B cell (primary cell): ENCODE data around the gene WEE2. TPM values are rescaled to one million over a fixed set of nuclear protein-coding genes. Genes with fewer than 3 reads are reported as not detected.
"Not testable (repeated sequence)": the region's sequence is repeated elsewhere in the genome, so short reads cannot be mapped to it uniquely, and the experiment has no call there.

ENCODE experiments used
- ATAC-seq: fragments of 200-7000 bp; cut with Tn5 transposase; one replicate; pipeline ENCODE4 v1.10.0; 2021; ENCODE audit warnings: low read depth, mild to moderate bottlenecking, moderate number of reproducible peaks, moderate library complexity
- CTCF ChIA-PET: fragments of 350-600 bp; sonication (Branson Sonifier 250); formaldehyde crosslinking; loops from one replicate; lab custom pipeline; 2021; ENCODE audit warnings: antibody characterized with exemption, inconsistent platforms; lab: Charles Lee
- POLR2A ChIA-PET: fragments of 350-600 bp; sonication (Branson Sonifier 250); formaldehyde crosslinking; loops from one replicate; lab custom pipeline; 2021; ENCODE audit warnings: antibody characterized with exemption; lab: Charles Lee
- DNase-seq: peaks from one replicate; pipeline ENCODE4 v3.0.0; 2013
- H2AFZ ChIP-seq: 2 replicates; pipeline ENCODE4 v1.6.1; 2012; ENCODE audit warnings: mild to moderate bottlenecking, low read depth, low read length; ENCODE audit not compliant: insufficient read depth, poor library complexity, severe bottlenecking
- H3K27ac ChIP-seq, 2 donors: 1 replicate in 1 of 2; 2 replicates in 1 of 2; pipeline ENCODE4 v1.5.1; 2012 to 2013; ENCODE audit warnings: low read length in 2 of 2, mild to moderate bottlenecking in 2 of 2, moderate library complexity in 1 of 2
- H3K27me3 ChIP-seq, 4 experiments: fragments of 200-600 bp in 1 of 4; sonication (generic) in 1 of 4; replicated peaks in 1 of 4; 1 replicate in 2 of 4; 2 replicates in 2 of 4; pipeline versions ENCODE4 v1.6.1 to v1.7.0; 2013 to 2016; ENCODE audit warnings: low read length in 3 of 4, mild to moderate bottlenecking in 2 of 4, mixed read lengths in 1 of 4, moderate library complexity in 1 of 4; ENCODE audit not compliant: insufficient read depth in 4 of 4, control insufficient read depth in 3 of 4; ENCODE audit errors: control extremely low read depth in 1 of 4
- H3K36me3 ChIP-seq, 2 experiments: replicated peaks in 1 of 2; 1 replicate in 1 of 2; 2 replicates in 1 of 2; pipeline versions ENCODE4 v1.6.1 to v1.7.1; 2013; ENCODE audit warnings: low read length in 1 of 2; ENCODE audit not compliant: insufficient read depth in 2 of 2, control insufficient read depth in 1 of 2; ENCODE audit errors: control extremely low read depth in 1 of 2, extremely low read depth in 1 of 2
- H3K4me1 ChIP-seq, 2 donors: fragments of 200-600 bp in 1 of 2; sonication (generic) in 1 of 2; 1 replicate in 1 of 2; 2 replicates in 1 of 2; pipeline versions ENCODE4 v1.5.1 to v1.6.1; 2013 to 2017; ENCODE audit warnings: low read length in 2 of 2; ENCODE audit not compliant: control insufficient read depth in 2 of 2, insufficient read depth in 2 of 2
- H3K4me2 ChIP-seq: replicated peaks from 2 replicates; pipeline ENCODE3; 2012; ENCODE audit warnings: mild to moderate bottlenecking, low read depth, low read length; ENCODE audit not compliant: poor library complexity, severe bottlenecking
- H3K4me3 ChIP-seq, 5 experiments: fragments of 200-600 bp in 1 of 5; sonication (generic) in 1 of 5; 1 replicate in 3 of 5; 2 replicates in 2 of 5; pipeline versions ENCODE4 v1.5.1 to v1.7.0; 2011 to 2016; ENCODE audit warnings: low read length in 4 of 5, mild to moderate bottlenecking in 4 of 5, low read depth in 2 of 5, control low read depth in 1 of 5, moderate library complexity in 1 of 5; ENCODE audit not compliant: insufficient read depth in 1 of 5; ENCODE audit errors: control extremely low read depth in 1 of 5, extremely low read depth in 1 of 5
- H3K79me2 ChIP-seq: fragments of 200-600 bp; sonication (generic); one replicate; pipeline ENCODE4 v1.6.0; 2016; ENCODE audit warnings: low read length; ENCODE audit not compliant: control insufficient read depth, insufficient read depth
- H3K9ac ChIP-seq: fragments of 200-600 bp; sonication (generic); 2 replicates; pipeline ENCODE4 v1.6.1; 2017; ENCODE audit warnings: mild to moderate bottlenecking, low read length, moderate library complexity
- H3K9me3 ChIP-seq, 3 donors: one replicate each; pipeline versions ENCODE4 v1.6.1 to v1.7.1; 2013; ENCODE audit warnings: low read length in 2 of 3; ENCODE audit not compliant: control insufficient read depth in 2 of 3, insufficient read depth in 1 of 3; ENCODE audit errors: control extremely low read depth in 1 of 3
- H4K20me1 ChIP-seq: 2 replicates; pipeline ENCODE4 v1.6.0; 2012; ENCODE audit warnings: mild to moderate bottlenecking, low read length; ENCODE audit not compliant: insufficient read depth, control insufficient read depth, poor library complexity, severe bottlenecking
- H3K27ac Mint-ChIP-seq: one replicate; pipeline ENCODE4 v1.8.0; 2021; ENCODE audit warnings: mixed read lengths
- H3K27me3 Mint-ChIP-seq: one replicate; pipeline ENCODE4 v1.8.0; 2021; ENCODE audit warnings: mixed read lengths
- H3K4me1 Mint-ChIP-seq: one replicate; pipeline ENCODE4 v1.8.0; 2021; ENCODE audit warnings: mixed read lengths
- H3K4me3 Mint-ChIP-seq: one replicate; pipeline ENCODE4 v1.8.0; 2021; ENCODE audit warnings: mixed read lengths
- H3K9me3 Mint-ChIP-seq: one replicate; pipeline ENCODE4 v1.8.0; 2022; ENCODE audit warnings: mixed read lengths; ENCODE audit not compliant: insufficient read depth
- EZH2 ChIP-seq: IDR thresholded peaks from 2 replicates; pipeline ENCODE4 v1.6.1; 2012; ENCODE audit warnings: borderline replicate concordance, low read depth, mild to moderate bottlenecking, moderate library complexity, low read length; ENCODE audit not compliant: insufficient read depth, poor library complexity, severe bottlenecking
- WGBS: methylation state at CpG from one replicate; pipeline ENCODE4 v1.1.5; 2013; ENCODE audit warnings: missing lambda C conversion rate; ENCODE audit not compliant: insufficient coverage; 5-methylcytosine and 5-hydroxymethylcytosine counted together
- intact Hi-C: fragments of 100-400 bp; cut with micrococcal nuclease; formaldehyde crosslinking; loops from one replicate; pipeline ENCODE4 v1.10.0; 2022
- polyA plus RNA-seq: library from polyadenylated mRNA; depleted of rRNA; stranded (reverse); fragments of >200 nt; gene quantifications from 2 replicates; pipeline ENCODE4 v1.2.3, GENCODE V29; 2012
- total RNA-seq, 2 donors: library from RNA; stranded (reverse); fragments of 120-200 nt in 1 of 2; gene quantifications; 1 replicate in 1 of 2; 2 replicates in 1 of 2; pipeline versions ENCODE4 v1.2.3 to v1.2.4, GENCODE V29; 2013 to 2022
- TF ChIP-seq, protein P1 (sequence below): fragments of 200-600 bp; IDR thresholded peaks from one replicate; pipeline ENCODE4 v1.8.0; 2022; ENCODE audit warnings: antibody characterized with exemption, mild to moderate bottlenecking

The WEE2 gene
- total and polyA plus RNA-seq, 2 donors (not counting 1 experiment from before 2014, with no cell fraction given) = not detected

DNA sequence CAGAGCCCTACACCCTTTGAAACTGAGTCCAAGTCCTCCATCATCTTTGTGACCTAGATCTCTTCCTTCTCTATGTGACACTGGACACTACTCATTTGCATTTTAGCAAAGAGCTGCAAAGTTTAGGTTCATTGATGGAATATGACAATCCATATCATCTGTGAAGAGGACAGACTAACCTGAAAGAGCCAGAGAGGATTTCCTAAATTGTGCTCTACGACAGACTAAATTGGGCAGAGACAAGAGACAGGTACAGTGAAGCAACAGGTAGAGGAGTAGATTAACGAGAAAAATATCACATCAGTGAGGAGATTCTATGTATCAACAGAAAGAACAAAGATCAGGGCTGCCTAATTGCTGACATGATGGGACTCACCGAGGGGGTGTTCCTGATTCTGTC lies 55.6 kb downstream of the WEE2 start, which contains the start of gene TAS2R3:
TSS of gene TAS2R3 (plus strand) at position 301 of the 400 bp plus-strand sequence. CDS start at position 363, 62 bp downstream.
- H4K20me1 ChIP-seq = no peaks in the 10 kb centered on the region
- POLR2A ChIA-PET = no interaction called here
- ATAC-seq (no peak), DNase-seq (no peak)
- intact Hi-C loops = no loop called here
- H3K9ac ChIP-seq = no peak within 1 kb of the TSS
- no peaks in the 10 kb centered on the region for H3K9me3 ChIP-seq
- H3K36me3 ChIP-seq = peaks cover 13 to 43% of the 10 kb centered on the region in 2 experiments
- H3K4me1 Mint-ChIP-seq = no peaks in the 10 kb centered on the region
- H2AFZ ChIP-seq = no peak within 1 kb of the TSS
- 100% methylated on average over 3 of the region's 3 CpGs for WGBS
- no peaks in the 10 kb centered on the region for H3K27me3 Mint-ChIP-seq
- no peak within 1 kb of the TSS for H3K4me3 ChIP-seq
- H3K27ac Mint-ChIP-seq = no peak within 1 kb of the TSS
- no peak within 1 kb of the TSS for H3K4me2 ChIP-seq
- no peaks in the 10 kb centered on the region for H3K9me3 Mint-ChIP-seq
- no peak for TF ChIP-seq EZH2
- TF ChIP-seq, protein P1, sequence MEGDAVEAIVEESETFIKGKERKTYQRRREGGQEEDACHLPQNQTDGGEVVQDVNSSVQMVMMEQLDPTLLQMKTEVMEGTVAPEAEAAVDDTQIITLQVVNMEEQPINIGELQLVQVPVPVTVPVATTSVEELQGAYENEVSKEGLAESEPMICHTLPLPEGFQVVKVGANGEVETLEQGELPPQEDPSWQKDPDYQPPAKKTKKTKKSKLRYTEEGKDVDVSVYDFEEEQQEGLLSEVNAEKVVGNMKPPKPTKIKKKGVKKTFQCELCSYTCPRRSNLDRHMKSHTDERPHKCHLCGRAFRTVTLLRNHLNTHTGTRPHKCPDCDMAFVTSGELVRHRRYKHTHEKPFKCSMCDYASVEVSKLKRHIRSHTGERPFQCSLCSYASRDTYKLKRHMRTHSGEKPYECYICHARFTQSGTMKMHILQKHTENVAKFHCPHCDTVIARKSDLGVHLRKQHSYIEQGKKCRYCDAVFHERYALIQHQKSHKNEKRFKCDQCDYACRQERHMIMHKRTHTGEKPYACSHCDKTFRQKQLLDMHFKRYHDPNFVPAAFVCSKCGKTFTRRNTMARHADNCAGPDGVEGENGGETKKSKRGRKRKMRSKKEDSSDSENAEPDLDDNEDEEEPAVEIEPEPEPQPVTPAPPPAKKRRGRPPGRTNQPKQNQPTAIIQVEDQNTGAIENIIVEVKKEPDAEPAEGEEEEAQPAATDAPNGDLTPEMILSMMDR = no peak
- no peaks in the 10 kb centered on the region for H3K4me1 ChIP-seq
- CTCF ChIA-PET = no interaction called here
- H3K4me3 Mint-ChIP-seq = no peak within 1 kb of the TSS
- H3K79me2 ChIP-seq = no peaks in the 10 kb centered on the region
- H3K27ac ChIP-seq = no peak within 1 kb of the TSS
- H3K27me3 ChIP-seq = no peaks in the 10 kb centered on the region

DNA sequence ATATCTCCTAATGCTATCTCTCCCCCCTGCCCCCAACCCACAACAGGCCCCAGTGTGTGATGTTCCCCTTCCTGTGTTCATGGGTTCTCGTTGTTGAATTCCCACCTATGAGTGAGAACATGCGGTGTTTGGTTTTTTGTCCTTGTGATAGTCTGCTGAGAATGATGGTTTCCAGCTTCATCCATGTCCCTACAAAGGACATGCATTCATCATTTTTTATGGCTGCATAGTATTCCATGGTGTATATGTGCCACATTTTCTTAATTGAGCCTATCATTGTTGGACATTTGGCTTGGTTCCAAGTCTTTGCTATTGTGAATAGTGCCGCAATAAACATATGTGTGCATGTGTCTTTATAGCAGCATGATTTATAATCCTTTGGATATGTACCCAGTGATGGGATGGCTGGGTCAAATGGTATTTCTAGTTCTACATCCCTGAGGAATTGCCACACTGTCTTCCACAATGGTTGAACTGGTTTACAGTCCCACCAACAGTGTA lies 62.0 kb downstream of the WEE2 start:
- no CpG with 5 or more reads among the region's 3 CpGs for WGBS
- H3K27ac Mint-ChIP-seq, H3K27ac ChIP-seq, H3K9ac ChIP-seq, H3K27me3 Mint-ChIP-seq, H3K4me2 ChIP-seq, H3K4me3 ChIP-seq, ATAC-seq, H2AFZ ChIP-seq, H4K20me1 ChIP-seq, H3K4me1 Mint-ChIP-seq, POLR2A ChIA-PET, H3K36me3 ChIP-seq, H3K9me3 ChIP-seq, H3K9me3 Mint-ChIP-seq, DNase-seq, intact Hi-C loops, CTCF ChIA-PET, H3K27me3 ChIP-seq, H3K4me3 Mint-ChIP-seq, H3K79me2 ChIP-seq, H3K4me1 ChIP-seq: not testable (repeated sequence)
